GM21529 (cell line): ENCODE results near the gene CIB1.

Experiments used
- ATAC-seq: cut with Tn5 transposase; IDR thresholded peaks from one replicate; pipeline ENCODE4 v1.9.1; 2021; ENCODE audit not compliant: unreplicated experiment

Gene CIB1

DNA sequence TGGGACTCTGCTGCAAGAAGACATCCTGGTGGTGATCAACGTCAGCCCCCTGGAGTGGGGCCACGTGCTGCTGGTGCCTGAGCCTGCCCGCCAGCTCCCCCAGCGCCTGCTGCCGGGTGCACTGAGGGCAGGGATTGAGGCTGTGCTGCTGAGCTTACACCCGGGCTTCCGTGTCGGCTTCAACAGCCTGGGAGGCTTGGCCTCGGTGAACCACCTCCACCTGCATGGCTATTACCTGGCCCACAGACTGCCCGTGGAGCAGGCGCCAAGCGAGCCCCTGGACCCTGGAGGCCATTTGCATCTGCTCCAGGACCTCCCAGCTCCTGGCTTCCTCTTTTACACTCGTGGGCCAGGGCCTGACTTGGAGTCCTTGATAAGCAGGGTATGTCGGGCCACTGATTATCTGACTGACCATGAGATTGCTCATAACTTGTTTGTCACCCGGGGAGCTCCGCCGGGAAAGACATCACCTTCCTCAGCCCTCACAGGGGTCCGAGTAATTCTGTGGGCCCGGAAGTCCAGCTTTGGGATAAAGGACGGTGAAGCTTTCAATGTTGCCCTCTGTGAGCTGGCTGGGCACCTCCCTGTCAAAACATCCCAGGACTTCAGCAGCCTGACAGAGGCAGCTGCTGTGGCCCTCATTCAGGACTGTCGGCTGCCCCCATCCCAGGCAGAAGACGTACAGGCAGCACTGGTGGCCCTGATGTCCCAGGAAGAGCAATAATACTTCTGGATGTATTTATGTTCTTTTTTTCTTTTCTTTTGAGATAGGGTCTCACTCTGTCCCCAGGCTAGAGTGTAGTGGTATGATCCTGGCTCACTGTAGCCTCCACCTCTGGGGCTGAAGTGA, 7.8 kb upstream of the CIB1 start:
- ATAC-seq: no peak

DNA sequence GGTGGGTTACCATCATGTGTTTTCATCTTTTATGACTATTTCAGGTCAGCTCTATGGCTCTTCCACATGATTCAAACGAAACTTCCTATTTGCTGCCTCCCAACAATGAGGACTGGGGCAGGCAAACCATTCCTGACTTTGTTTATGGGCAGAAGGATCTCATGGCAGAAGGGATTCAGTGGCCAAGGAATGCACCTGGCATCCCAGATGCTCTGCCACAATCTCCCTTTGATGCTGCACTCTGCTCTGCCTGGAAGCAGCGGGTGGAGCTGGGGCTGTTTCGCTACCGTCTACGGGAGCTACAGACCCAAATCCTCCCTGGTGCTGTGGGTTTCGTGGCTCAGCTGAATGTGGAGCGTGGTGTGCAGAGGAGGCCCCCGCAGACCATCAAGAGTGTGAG, 7.1 kb upstream of the CIB1 start:
- no peak for ATAC-seq

DNA sequence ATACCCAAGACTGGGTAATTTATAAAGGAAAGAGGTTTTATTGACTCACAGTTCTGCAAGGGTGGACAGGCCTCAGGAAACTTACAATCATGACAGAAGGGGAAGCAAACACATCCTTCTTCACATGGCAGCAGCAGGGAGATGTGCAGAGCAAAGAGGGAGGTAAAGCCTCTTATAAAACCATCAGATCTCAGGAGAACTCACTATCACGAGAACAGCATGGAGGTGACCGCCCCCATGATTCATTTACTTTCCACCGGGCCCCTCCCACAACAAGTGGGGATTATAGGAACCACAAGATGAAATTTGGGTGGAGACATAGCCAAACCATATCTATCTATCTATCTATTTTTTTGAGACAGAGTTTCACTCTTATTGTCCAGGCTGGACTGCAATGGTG, 5.6 kb upstream of the CIB1 start:
- ATAC-seq: no peak

DNA sequence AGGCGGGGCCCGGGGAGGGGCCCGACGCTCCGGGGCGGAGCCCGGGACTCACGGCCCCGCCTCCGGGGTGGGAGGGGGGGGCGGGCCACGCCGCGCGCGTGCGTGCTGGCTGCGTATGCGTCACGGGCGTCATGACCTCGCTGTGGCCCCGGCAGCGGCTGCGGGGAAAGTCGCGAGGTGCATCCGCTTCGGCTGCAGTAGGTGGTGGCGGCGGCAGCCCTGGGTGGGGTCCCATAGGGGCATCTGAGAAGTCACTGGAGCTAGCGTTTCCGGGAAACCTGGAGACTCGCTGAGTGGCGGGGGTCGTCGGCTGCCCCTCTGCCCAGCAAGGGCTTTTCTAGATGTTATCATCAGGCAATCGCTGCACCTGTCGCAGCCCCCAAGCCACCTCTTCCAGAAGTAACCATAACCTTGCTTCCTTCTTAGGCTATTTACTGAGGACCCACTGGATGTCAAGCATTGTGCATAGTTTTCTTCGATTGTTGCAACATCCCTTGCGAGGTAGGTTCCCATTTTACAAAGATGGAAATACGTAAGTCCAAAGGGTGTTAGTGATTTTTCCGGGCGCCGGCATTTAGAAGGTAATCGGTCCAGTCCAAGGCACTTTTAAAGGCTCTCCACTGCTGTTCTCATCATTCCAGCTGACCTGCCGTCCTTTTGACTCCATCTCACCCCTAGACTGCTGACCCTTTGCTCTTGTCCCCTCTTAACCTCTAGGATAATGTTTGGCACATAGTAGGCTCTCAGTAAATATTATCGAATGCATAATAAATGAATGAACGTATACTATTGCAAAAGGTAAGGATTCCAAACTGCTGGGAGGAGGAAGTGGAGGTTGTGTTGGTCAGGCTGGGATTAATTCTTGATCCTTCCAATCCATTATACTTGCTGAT, 601 bp upstream of the CIB1 start, which contains the start of gene GDPGP1:
TSS of gene GDPGP1 (plus strand) at position 114 of the 893 bp plus-strand sequence. CDS start 6,700 bp downstream, outside the sequence.
- peak; percentile 64 for ATAC-seq

DNA sequence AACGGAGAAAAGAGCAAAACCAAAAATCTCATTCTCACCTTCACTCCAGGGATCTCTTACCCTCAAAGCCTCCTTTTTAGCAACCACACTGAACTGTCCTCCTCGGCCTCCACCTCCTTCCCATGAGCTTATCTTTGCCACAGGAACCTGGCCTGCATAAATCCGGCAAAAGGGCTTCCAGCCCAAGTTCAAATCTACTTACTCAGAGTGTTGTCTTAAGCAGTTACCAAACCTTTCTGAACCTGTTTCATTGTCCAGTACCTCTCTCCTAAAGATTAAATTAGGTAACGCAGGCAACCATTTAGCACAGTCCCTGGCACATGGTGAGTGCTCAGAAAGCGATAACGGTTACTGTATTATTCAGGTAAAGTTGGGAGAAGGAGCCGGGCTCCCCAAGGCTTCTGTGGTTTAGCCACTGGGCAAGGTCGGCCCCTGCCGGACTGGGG, 777 bp downstream of the CIB1 start:
- ATAC-seq: no peak

DNA sequence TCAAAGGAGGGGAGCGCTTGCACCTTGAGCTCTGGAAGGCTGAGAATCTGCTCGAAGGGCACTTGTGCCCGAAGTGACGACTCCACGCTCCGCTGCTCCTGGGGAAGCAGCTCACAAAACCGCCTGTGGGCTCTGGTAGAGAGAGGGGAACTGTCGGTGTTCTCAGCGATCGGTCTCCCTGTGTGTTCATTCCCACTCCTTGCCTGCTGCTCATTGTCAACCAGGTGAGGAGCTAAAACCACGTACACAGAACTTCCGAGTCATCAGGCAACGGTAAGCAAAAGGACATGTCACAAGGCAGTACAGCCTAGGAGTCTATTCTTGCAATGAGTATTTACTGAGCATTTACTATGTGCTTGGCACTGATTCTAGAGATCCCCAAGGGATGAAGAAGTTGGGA, 1.5 kb downstream of the CIB1 start:
- ATAC-seq: no peak

DNA sequence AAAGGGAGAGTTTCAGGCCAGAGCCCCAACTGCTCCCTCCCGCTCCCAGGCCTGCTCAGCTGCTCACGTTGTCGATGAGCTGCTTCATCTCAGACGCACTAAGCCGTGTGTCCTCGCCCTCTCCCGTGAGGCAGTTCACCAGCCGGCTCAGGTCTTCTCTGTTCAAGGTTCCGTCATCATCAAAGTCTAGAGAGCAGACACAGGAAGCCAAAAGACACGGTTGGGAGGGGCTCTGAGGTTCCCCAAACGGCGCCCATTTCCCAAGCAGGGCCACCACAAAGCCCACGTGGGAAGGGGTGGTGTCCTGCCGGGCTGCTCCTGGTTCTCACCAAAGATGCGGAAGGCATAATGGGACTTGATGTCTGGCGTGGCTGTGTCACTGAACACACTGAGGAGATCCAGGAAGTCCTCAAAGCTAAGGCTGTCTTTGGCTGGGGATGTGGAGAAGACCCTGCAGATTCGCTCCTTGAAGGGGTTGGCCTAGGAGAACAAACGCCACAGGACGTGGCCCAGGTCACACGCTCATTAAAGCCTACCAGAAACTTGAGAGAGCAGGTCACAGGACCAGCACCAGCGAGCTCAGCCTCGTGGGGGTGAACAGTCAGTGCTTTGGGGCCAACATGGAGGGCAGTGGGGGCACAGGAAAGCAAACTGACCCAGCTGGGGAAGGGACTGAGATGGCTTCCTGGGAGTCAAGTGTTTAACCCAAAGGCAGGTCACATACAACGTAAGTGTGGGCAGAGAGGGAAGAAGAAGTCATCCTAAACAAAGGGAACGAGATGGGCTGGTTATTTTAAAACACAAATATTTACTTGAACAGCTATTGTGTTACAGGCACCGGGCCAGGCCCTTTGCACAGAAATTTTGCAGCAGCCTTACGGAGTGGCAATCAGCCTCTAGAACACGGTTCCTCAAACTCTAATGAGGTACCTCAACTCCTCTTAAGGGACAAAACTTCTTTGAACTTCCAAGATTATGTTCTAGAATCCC, 2.4 kb downstream of the CIB1 start:
- peak; percentile 20 for ATAC-seq

DNA sequence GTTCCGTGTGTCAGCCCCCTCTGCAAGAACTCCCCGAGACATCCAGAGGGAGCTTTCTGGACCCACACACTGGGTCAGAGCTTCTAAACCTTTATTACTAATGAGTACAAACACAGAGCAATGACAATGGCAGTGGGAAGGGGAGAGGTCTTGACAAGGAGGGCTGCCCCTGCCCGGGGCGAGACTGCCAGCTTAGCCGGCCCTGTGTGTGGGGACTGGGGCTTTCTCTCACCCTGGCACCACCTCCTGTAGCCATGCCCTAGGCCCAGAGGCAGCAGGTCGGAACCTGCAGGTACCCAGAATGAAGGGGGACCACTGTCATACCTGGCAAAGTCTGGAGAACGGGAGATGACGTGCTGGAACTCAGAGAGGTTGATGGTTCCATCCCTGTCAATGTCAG, 3.1 kb downstream of the CIB1 start:
- no peak for ATAC-seq

DNA sequence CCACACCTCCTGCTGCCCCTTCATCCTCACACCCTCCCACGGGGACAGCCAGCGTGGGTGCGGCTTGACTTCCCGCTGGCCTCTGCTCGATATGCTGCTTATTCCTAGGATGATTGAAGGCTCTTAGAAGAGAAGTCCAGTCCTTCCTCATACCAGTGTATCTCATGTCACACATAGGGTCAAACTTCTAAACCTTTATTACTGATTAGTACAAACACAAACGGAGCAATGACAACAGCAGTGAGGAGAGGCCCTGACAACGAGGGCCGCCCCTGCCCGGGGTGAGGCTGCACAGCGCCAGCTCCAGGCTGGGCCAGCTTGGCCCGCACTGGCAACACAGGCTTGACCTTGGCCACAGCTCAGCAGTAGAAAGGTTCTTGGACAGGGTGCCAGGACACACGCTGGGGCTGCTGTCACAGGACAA, 3.7 kb downstream of the CIB1 start:
- ATAC-seq: no peak

DNA sequence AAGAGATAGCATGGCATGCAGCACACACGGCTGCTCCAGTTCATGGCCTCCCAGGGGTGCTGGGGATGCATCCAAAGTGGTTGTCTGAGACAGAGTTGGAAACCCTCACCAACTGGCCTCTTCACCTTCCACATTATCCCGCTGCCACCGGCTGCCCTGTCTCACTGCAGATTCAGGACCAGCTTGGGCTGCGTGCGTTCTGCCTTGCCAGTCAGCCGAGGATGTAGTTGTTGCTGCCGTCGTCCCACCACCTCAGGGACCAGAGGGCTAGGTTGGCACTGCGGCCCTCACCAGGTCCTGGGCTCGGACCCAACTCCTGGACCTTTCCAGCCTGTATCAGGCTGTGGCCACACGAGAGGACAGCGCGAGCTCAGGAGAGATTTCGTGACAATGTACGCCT, 4.8 kb downstream of the CIB1 start:
- no peak for ATAC-seq

DNA sequence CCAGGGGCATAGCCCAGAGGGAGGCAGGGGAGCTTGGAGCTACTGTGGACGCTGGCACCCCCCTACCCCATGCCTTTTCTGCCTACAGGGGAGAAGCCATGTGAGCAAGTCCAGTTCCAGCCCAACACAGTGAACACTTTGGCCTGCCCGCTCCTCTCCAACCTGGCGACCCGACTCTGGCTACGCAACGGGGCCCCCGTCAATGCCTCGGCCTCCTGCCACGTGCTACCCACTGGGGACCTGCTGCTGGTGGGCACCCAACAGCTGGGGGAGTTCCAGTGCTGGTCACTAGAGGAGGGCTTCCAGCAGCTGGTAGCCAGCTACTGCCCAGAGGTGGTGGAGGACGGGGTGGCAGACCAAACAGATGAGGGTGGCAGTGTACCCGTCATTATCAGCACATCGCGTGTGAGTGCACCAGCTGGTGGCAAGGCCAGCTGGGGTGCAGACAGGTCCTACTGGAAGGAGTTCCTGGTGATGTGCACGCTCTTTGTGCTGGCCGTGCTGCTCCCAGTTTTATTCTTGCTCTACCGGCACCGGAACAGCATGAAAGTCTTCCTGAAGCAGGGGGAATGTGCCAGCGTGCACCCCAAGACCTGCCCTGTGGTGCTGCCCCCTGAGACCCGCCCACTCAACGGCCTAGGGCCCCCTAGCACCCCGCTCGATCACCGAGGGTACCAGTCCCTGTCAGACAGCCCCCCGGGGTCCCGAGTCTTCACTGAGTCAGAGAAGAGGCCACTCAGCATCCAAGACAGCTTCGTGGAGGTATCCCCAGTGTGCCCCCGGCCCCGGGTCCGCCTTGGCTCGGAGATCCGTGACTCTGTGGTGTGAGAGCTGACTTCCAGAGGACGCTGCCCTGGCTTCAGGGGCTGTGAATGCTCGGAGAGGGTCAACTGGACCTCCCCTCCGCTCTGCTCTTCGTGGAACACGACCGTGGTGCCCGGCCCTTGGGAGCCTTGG, 5.6 kb downstream of the CIB1 start:
- ATAC-seq: no peak

DNA sequence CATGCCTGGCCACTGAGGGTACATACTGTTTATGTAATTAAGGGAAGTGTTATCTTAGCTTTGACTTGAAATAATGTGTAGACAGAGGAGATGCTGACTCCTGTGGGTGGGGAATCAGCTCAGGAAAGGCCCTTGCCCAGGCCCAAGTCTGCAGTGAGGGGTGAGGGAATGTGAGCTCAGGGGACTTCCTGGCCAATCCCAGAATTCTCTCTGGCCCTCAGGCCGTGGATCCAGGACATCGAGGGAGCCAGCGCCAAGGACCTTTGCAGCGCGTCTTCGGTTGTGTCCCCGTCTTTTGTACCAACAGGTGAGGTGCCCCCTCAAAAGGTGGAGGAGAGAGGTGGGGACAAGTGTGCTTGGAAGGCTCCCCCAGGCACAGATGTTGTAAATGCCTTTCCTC, 6.4 kb downstream of the CIB1 start:
- no peak for ATAC-seq

DNA sequence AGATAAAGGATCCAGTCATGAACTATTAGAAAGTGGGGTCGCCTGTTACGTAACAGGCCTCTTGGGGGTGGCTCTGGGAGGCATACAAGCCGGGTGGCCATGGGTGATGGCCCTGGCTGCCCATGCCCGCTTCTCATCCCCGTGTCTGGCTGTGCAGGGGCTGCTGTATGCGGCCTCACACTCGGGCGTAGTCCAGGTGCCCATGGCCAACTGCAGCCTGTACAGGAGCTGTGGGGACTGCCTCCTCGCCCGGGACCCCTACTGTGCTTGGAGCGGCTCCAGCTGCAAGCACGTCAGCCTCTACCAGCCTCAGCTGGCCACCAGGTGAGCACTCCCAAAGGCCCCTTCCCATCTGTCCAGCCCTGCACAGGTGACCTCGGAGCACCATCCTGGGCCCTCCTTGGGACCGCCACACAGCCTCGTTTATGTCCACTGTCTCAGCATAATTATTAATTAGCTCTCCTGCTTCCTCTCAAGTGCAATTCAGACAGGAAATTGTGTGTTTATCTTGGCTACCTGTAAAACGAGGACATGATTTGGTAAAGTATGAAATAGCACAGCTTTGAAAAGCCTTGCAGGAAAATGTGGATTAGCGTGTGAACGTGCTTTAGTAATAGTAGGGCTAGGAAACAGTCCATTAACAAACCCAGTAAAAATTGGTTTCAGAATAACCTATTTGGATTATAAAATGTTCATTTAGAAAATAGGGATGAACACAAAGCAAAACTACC, 8.1 kb downstream of the CIB1 start:
- no peak for ATAC-seq

DNA sequence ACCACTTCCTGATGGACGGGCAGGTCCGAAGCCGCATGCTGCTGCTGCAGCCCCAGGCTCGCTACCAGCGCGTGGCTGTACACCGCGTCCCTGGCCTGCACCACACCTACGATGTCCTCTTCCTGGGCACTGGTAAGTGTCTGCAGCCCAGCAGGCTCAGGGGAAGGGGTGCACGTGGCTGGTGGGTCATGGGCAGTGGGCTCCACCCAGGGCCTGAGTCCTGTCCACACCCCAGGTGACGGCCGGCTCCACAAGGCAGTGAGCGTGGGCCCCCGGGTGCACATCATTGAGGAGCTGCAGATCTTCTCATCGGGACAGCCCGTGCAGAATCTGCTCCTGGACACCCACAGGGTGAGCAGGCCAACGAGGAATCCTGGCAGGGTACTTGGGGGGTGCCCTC, 8.7 kb downstream of the CIB1 start:
- no peak for ATAC-seq

DNA sequence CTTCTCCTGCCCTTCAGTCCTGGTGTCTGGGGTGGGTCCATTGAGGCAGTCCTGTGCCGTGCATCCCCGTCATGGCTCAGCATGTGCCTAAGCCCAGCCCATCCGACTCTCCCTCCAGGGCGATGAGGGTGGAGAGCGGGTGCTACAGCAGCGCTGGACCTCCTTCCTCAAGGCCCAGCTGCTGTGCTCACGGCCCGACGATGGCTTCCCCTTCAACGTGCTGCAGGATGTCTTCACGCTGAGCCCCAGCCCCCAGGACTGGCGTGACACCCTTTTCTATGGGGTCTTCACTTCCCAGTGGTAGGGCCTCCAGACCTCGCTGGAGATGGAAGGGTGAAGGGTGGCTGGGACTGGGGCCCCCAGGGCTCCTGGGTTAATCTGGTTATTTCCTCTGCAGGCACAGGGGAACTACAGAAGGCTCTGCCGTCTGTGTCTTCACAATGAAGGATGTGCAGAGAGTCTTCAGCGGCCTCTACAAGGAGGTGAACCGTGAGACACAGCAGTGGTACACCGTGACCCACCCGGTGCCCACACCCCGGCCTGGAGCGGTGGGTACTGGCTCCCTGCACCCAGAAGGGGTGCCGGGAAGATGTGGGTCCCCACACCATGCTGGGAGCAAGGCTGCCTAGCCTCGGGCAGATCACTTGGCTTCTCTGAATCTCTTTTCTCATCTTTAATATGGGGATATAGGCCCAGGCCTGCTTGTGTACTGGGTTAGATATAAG, 10.1 kb downstream of the CIB1 start:
- ATAC-seq: no peak

DNA sequence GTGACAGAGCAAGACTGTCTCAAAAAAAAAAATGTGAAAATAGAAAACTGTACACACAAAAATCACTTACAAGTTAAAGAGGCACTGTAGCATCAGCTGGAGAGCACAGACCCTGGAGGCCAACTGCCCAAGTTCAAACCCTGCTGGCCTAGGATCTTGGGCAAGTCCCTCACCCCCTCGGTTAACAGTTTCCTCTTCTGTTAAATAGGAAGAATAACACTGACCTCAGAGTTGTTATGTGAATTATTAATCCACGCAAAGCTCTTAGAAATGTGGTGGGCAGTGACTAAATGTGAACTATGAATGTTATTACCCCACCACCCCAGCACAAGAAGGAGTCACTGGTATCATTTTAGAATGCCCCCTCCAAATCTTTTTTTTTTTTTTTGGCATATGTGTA, 11.2 kb downstream of the CIB1 start:
- no peak for ATAC-seq

DNA sequence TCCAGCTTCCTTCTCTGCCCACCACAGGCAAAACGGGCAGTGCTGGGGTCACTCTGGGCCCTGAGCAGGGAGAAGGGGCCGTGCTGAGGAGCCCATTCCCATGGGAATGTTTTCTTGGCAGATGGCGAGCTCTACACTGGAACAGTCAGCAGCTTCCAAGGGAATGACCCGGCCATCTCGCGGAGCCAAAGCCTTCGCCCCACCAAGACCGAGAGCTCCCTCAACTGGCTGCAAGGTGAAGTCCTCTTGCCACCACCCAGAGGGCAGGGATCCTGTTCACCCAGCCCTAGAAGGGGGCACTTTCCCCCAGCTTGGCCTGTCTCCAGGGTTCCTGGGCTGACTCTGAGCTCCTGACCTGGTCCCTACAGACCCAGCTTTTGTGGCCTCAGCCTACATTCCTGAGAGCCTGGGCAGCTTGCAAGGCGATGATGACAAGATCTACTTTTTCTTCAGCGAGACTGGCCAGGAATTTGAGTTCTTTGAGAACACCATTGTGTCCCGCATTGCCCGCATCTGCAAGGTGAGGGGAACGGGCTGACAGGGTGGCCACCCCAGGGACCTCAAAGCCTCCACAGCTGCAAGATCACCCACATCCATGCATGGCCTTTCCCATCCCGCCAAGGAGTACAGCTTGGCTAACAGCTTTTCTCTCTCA, 12.4 kb downstream of the CIB1 start:
- no peak for ATAC-seq
